B cell (primary cell): ENCODE measurements around the gene KMT2C.

Source experiments
- EZH2 ChIP-seq: IDR thresholded peaks from 2 replicates; pipeline ENCODE4 v1.6.1; 2012; ENCODE audit warnings: borderline replicate concordance, low read depth, mild to moderate bottlenecking, moderate library complexity, low read length; ENCODE audit not compliant: insufficient read depth, poor library complexity, severe bottlenecking
- TF ChIP-seq, protein P1 (sequence below): fragments of 200-600 bp; IDR thresholded peaks from one replicate; pipeline ENCODE4 v1.8.0; 2022; ENCODE audit warnings: antibody characterized with exemption, mild to moderate bottlenecking

DNA sequence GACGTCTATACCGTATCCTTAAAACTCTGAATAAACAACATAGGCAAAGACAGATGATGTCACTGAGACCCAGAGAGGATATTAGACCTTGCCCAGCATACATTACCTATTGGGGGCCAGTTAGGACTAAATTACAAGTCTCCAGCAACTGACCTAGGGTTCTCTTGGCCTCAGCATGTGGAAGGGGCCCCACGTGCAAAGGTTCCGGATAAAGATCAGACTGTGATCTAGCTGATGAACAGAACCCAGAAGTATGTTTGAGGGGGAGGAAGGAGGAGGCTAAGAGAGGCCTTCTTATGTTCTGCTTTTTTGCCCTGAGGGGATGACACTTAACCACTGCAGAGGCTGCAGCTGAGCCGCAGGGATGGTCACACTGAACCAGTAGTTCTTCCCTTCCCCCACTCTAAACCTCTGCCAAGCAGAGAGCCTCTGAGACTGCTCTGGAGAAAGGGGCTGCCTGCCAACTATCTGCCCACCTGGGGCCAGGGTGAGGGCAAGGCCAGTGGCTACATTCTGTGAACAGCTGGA lies 24.0 kb upstream of the KMT2C start:
- TF ChIP-seq, protein P1, sequence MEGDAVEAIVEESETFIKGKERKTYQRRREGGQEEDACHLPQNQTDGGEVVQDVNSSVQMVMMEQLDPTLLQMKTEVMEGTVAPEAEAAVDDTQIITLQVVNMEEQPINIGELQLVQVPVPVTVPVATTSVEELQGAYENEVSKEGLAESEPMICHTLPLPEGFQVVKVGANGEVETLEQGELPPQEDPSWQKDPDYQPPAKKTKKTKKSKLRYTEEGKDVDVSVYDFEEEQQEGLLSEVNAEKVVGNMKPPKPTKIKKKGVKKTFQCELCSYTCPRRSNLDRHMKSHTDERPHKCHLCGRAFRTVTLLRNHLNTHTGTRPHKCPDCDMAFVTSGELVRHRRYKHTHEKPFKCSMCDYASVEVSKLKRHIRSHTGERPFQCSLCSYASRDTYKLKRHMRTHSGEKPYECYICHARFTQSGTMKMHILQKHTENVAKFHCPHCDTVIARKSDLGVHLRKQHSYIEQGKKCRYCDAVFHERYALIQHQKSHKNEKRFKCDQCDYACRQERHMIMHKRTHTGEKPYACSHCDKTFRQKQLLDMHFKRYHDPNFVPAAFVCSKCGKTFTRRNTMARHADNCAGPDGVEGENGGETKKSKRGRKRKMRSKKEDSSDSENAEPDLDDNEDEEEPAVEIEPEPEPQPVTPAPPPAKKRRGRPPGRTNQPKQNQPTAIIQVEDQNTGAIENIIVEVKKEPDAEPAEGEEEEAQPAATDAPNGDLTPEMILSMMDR: no peak
- no peak for TF ChIP-seq EZH2
